GM18867 (cell line): ENCODE results near the gene APELA.

ENCODE experiments used
- ATAC-seq: cut with Tn5 transposase; IDR thresholded peaks from one replicate; pipeline ENCODE4 v1.9.1; 2021; ENCODE audit warnings: mild to moderate bottlenecking, moderate library complexity; ENCODE audit not compliant: unreplicated experiment

Gene APELA, protein sequence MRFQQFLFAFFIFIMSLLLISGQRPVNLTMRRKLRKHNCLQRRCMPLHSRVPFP

DNA sequence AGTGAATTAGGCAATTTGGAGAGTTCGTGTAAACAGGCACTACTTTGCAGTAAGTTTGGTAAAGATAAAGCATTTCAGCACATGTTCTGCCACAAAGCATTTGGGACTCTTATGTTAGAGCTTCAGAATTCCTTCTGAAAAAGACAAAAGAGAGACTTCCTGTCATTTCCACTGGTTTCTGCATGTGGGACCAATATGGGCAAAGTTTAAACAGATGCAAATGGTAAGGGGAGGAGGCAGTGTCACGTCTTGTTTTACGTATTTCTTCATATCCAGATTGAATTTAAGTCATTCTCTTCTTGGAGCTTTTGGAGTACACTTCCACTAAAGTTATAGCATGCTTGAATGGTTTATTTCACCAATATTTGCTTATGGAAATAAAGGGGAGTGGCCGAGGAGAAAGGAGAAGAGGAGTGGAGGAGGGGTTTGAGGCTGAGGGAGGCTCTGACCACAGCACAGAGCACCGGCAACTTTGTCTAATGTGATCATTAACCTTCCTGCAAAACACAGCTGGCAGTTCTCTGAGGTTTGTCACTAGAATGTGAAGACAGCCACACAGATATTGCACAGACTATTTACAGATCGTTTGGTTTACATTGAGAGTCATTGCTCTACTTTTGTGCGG, at the start of gene APELA:
Gene APELA, plus strand, starts transcription at position 479 of the 625 bp plus-strand sequence. CDS start 154 bp downstream, outside the sequence.
- peak; percentile 97 for ATAC-seq

DNA sequence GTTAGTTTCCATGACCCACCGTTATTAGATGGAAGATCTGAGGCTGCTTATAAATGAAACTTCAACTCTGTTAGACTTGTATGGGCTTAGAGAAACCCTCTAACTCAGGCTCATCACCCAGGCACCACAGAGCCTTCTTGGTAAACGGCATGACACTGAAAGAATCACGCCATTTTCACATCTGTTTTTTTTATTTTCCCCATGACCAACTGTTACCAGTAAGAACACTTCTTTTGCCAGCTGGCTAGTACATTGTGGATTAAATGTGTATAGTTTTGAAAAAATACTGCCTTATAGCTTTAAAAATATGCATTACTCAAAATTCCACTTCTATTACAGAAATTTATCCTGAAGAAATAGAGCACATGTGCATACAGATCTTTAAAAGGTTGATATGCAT, 48.0 kb upstream of the APELA start:
- ATAC-seq: no peak

DNA sequence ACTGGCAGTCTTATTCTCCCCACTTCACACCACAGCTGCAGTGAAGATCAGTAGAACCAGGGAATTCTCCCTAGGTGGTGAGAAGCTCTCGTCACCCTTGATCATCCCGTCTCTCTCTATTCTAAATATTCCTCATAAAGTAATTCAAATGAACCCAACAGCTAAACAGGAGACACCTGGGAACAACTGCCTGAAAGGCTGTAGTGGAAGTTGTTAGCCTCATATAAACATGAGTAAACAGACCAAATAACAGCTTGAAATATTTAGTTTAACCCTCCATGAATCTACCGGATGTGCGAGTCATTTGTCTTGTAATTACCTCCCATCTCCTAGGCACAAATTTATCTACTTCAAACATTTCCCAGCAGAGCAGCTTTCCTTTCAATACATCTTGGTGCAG, 30.4 kb upstream of the APELA start:
- no peak for ATAC-seq

DNA sequence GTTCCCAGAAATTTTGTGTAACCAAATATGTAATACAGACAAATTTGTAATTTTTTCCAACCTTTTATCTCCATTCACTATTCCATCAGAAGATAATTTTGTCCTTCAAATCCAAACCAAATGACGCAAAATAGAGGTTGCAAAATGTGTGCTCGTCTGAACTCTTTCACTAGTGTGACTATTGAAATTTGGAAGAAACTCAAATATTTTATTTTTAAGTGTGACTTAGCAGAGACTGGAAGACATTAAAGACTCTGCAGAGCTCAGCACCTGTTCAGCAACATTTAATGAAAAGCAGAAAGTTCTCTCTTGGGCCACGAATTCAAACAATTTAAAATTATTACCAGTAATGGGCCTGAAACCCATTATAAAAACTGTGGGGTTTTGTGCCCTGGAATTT, 30.0 kb upstream of the APELA start:
- ATAC-seq: no peak

DNA sequence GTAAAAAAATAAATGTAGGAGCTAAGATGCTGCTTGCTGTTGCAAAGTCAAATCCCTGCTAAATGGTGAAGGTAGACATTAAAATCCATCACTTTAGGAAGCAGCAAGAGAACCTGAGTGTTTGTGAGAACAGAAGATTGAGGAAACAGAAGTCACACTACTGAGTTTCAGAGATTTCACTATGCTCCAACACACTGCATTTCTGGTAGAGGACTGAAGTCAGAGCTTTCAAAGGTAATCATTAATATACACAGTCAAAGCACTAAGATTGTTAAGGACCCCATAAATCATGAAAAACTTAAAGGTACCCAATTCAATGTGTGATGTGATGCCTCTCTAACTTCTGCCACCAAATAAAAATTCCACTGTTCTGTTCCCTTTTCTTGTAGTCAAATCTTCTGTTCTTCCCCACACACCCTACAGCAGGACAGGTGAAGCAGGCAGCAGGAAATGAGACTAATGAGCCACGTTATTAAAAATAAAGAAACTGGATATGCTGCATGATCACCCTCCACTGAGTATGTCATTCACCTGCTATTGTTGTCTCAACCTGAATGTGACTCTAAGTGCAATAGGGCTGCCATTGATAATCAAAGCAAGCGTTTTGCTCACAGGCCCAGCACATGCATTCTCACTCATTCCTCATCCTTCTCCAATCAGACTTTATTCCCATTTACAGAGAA, 28.9 kb upstream of the APELA start:
- peak; percentile 67 for ATAC-seq

DNA sequence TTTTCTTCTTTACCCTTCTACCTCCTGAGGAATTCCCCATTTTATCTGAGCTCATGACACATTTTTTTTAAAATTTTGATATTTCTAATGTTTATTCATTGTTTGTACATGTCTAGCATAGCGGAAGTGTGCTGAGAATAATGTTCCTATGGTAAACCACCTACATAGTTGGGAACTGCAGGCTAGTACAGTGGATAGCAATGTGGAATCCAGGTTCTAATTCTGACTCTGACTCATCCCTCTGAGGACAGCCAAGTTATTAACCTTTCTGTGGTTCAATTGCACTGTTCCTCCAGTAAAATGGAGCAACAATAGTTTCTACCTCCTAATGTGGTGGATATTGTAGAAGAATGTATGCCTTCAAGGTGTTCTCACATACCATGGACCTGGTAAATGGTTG, 20.6 kb upstream of the APELA start:
- ATAC-seq: no peak

DNA sequence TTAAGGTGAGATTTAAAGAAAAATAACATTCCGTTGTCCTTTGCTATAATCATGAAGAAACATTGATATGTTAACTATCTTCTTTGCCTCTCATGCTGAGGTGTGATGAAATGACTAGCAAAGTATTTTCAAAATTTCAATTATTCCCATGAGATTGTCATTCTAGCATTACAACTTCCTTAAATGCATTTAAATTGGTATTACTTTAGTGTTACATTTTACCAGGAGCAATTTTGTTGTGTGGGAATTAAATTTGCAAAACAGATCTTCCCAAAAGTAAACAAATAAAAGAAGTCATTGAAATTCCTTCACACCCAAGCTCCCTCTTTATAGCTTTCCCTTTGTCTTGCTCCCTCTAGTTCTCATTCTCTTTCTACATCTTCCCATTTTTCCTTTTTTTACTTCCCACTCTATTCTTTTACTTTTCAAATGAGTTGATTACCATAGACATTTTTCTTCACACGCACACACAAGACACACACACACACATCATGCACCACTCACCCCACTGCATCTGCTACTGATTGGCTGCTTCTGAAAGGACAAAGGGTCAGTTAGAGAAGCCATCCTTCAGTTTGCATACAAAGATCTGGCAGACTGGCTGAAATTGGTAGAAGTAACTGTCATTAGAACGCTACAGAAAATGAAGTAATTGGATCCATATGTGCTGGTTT, 10.0 kb upstream of the APELA start:
- no peak for ATAC-seq

DNA sequence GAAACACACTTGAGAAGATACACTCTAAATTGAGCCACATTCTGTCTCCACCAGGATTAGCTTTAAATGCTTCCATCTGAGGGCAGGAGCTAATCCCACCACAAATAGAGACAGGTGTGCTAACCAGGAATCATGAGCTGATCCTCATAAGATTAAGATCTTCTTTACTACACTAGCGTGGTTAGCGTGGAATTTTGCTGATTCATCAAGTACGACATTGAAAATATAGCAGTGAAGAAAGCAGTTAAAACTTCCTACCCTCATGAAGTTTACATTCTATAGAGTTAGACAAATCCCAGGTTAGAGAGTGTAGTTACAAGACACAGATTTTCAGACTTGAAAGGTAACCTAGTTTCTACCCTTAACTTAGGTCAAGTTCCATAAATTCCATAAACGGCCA, 5.3 kb upstream of the APELA start:
- ATAC-seq: no peak

DNA sequence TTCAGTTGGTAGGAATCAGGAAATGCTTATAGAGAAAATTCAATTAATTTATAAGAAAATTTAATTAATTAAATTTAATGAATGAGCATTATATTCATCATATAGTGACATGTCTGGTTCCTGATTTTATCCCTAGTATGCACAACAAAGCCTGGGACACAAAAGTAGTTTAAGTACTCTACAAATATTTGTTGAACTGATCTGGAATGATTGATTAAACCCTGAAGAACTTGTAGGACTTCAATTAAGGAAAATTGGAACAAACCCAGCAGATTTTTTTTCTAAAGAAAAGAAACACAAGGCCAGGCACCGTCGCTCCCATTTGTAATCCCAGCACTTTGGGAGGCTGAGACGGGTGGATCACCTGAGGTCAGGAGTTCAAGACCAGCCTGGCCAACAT, 4.5 kb upstream of the APELA start:
- no peak for ATAC-seq

DNA sequence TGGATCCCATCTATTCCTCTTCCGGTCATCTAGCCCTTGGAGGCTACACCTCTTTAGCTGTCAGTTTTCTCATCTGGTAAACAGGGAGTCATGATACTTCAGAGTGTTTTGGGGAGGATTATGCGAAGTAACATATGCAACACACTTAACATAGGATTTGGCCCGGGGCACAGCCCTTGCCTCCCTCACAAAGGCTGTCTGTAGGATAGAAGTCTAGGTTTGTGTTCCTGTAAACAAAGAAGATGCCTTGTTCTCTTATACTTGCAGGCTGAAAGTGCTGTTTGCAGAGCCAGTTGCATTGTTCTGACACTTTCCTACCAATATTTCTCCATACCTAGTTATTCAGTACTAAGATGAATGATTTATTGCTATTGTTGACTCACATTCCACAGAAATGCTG, 2.2 kb upstream of the APELA start:
- ATAC-seq: no peak

DNA sequence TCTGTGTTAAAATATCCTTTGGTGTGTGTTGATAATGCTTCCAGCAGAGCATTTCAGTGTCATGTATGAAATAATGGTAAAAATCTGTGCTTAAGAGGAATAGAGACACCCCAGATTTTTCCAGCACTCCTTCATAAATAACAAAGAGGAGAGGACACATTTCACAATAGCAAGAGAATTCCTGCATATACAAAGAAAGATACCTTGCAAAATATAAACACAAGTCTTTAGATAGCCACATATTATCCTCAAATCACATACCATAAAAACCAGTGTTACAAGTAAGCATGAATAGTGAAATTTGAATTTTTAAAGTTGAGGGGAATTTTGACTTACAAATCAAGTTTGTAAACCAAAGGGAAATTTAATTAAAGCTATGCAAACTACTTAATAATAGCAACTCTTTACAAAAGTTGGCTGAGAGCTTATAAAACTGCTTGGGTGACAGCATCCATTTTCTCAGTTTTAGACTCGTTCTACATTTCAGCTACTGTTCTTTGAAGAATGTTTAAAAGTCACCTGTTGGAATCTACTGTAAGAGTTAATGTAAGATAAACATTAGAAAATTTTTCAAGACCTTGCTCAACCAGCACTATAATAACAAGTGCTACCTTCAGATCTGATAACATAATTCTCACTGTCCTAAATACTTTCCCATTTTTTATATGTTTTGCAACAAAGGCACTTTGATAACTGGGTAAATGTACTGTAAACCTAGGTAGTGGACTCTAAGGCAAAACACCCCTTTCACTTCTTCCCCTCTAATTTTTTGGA, 3.7 kb downstream of the APELA start:
- no peak for ATAC-seq

DNA sequence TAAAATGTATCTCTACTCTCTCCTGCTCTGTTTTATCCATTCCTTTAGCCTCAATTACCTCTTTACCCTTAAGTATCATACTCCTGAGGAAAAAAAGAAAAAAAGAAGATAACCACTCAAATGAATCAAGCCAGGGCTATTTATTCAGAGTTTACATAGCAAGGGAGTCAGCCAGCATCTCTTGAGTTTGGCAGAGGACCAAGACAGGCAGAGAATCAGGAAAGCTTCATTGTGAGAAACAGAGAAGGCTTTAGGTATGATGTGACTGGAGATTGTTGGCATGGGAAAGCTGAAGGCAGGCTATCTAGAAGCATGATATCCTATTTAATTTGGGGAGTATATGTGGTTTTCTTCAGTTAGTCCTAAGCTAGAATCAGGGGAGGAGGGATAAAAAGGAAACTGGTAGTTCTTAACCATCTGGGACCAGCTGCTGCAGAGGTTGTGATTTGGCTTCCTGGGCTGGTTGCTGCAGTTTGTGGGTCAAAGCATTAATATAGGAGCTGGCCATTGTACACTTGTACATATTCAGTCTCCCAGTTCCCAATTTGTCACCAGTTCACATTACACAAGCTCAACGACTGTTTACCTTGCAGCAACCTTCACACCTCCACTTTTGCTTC, 11.2 kb downstream of the APELA start:
- ATAC-seq: no peak

DNA sequence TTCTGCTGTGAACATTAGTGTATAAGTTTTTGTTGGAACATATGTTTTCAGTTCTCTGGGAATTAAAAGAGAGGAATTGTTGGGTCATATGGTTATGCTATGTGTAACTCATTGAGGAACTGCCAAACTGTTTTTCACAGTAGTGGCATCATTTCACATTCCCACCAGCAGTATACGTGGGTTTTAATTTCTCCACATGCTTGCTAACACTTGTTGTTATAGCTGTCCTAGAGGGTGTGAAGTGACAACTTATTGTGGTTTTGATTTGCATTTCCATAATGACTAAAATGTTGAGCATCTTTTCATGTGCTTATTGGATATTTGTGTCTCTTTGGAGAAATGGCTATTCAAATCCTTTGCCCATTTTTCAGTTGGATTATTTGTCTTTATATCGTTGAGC, 13.7 kb downstream of the APELA start:
- ATAC-seq: peak; percentile 37

DNA sequence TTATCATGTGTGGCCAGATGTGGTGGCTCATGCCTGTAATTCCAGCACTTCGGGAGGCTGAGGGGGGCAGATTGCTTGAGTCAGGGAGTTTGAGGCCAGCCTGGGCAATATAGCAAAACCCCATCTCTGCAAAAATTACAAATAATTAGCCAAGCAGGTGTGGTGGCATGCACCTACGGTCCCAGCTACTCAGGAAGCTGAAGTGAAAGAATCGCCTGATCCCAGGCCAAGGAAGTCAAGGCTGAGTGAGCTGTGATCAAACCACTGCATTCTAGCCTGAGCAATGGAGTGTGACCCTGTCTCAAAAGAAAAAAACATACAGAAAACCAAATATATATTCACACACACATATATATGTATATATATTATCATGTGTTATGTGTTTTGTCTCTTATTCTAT, 15.0 kb downstream of the APELA start:
- ATAC-seq: peak; percentile 70

DNA sequence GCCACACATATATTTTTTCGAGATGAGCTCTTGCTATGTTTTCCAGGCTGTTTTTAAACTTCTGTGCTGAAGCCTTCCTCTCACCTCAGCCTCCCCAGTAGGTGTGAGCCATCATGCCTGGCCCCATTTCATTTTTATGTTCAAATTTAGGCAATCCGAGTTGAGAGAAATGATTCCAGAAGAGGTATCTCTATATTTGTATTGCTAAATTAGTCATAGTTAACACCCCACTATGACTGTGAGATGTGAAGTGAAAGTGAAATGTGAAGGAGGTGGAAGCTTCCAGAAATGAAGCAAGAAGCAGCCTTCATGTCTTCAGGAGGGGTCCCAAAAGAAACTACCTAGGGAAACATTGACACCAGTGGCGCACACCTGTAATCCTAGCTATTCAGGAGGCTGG, 17.7 kb downstream of the APELA start:
- ATAC-seq: peak; percentile 85

DNA sequence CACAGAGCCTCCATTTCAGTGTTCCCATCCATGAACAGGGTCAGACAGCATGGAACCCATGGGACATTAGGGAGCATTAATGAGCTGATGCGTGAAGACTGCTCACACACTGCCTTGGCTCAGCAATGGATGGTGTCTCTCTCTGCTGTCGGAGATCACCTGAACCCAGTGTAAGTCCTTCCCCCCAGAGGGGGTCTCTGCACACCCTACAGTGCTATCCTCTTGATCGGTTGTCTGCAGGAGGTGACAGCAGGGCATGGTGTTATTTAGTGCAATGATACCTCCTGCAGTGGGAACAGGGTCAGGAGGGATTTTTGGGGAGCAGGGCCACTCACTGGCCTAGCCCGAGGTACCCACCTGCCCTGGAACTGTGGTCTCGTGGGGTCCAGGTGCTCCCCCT, 25.6 kb downstream of the APELA start:
- ATAC-seq: no peak

DNA sequence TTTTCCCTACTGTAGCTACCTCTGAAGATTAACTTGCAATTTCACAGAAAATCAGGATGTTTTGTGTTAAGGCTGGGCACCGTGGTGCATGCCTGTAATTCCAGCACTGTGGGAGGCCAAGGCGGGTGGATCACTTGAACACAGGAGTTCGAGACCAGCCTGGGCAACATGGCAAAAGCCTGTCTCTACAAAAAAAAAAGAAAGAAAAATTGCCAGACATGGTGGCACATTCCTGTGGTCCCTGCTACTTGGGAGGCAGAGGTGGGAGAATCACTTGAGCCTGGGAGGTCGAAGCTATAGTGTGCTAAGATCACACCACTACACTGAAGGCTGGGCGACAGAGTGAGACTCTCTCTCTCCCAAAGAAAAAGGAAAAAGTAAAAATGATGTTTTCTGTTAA, 27.4 kb downstream of the APELA start:
- ATAC-seq: no peak

DNA sequence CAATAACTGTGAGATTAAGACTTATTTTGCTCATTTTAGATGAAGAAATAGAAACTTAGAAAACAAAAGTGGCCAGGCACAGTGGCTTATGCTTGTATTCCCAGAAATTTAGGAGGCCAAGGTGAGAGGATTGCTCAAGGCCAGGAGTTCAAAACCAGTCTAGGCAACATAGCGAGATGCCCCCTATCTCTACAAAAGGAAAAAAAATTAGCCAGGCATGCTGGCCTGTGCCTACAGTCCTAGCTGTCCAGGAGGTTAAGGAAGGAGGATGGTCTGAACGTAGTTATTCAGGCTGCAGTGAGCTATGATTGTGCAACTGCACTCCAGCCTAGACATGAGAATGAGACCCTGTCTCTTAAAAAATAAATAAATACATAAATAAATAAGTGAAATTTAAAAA, 28.0 kb downstream of the APELA start:
- ATAC-seq: no peak

DNA sequence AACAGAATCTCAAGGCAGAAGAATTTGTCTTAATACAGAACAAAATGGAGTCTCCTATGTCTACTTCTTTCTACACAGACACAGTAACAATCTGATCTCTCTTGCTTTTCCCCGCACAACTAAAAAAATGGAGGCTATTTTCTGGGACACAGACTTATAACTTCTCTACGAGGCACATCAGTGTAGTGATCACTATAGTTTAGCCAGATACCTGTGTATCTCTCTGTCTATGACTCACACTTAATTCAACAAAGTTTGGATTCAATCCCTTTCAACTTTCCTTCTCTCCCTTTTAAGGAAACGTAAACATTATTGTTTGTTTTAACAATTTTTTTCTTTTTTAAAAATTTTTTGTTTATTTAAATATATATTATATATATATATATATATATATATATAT, 29.4 kb downstream of the APELA start:
- no peak for ATAC-seq

DNA sequence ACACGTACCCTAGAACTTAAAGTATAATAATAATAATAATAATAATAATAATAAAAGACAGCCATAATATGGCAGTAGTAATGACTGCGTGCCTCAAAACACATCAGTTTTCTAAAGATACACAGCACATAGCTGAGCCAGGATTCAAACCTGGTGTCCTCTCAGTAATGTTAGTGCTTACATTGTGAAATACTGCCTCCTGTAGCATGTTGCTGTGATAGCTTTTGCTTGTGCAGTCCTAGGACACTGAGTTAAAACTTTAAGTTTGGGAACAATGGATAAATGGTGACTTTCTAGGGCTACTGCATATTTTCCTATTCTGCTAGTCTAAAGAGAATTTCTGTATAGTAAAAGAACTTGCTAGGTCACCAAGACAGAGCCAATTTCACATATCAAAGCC, 36.5 kb downstream of the APELA start:
- peak; percentile 62 for ATAC-seq

DNA sequence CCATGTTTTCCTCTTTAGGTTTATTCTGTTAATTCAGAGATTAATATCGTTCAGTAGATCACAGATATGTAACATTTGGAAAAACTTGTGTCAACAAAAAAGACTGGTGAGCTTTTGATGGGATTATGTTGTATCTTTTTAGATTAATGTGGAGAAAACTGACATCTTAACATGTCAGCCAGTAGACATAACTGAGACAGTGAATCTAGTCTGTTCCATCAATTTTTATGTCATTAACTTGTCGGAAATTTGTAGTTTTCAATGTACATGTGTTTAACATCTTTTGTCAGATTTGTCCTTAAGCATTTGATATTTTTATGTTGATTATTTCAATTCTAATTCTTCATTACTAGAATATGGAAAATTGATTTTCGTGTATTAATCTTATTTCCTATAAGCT, 42.0 kb downstream of the APELA start:
- ATAC-seq: no peak
